Measurements from ENCODE around the gene DNTT. TPM values are rescaled to one million over a fixed set of nuclear protein-coding genes. Genes with fewer than 3 reads are reported as not detected.

The DNTT gene
- total RNA-seq, 1 donor from 2014 or later, result not detected

- Mint-ChIP-seq H3K27ac (no peak overlapping the region), H3K27me3 (ENCODE audit: low read depth) (no peaks in the 10 kb centered on the region), H3K36me3 (no peaks in the 10 kb centered on the region), H3K4me3 (no peak overlapping the region), H3K4me1 (peaks cover 6% of the 10 kb centered on the region), H3K9me3 (no peaks in the 10 kb centered on the region)
- no peak for DNase-seq (ENCODE audit: low spot score in 2 of 2, unreplicated experiment in 2 of 2)
- no peak for TF ChIP-seq CTCF (IDR thresholded peaks at IDR 0.05; ENCODE audit: unreplicated experiment)
These were observed 44.2 kb upstream of the DNTT start for GRCh38 chr10:96260014-96260413.

DNA sequence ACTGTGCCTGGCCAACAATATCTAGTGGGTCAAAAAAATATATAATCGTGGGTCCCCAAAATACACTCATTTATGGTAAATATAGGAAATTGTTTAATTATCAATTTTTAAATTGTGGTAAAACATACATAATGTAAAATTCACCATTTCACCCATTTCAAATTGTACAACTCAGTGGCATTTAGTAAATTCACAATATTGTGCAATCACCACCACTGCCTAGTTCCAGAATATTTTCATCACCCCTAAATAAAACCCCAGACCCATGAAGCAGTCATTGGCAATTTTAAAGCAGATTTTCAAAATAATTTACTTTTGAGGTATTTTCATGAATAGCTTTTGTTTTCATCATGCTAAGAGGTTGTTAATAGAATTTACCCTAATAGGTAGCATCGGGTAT, 43.1 kb upstream of the DNTT start:
- peaks cover 3% of the 10 kb centered on the region for H3K4me1 Mint-ChIP-seq
- TF ChIP-seq CTCF (IDR thresholded peaks at IDR 0.05; ENCODE audit: unreplicated experiment), result no peak
- H3K9me3 Mint-ChIP-seq, result no peaks in the 10 kb centered on the region
- no peaks in the 10 kb centered on the region for H3K27me3 Mint-ChIP-seq (ENCODE audit: low read depth)
- H3K4me3 Mint-ChIP-seq, result no peak overlapping the region
- H3K36me3 Mint-ChIP-seq, result no peaks in the 10 kb centered on the region
- no peak overlapping the region for H3K27ac Mint-ChIP-seq
- no peak for DNase-seq (ENCODE audit: low spot score in 2 of 2, unreplicated experiment in 2 of 2)

GRCh38 chr10:96261930-96262329, 42.3 kb upstream of the DNTT start:
- no peak for DNase-seq (ENCODE audit: low spot score in 2 of 2, unreplicated experiment in 2 of 2)
- peaks cover 3% of the 10 kb centered on the region for H3K4me1 Mint-ChIP-seq
- H3K27me3 Mint-ChIP-seq (ENCODE audit: low read depth), result no peaks in the 10 kb centered on the region
- no peak for TF ChIP-seq CTCF (IDR thresholded peaks at IDR 0.05; ENCODE audit: unreplicated experiment)
- H3K27ac Mint-ChIP-seq, result no peak overlapping the region
- H3K4me3 Mint-ChIP-seq, result no peak overlapping the region
- H3K9me3 Mint-ChIP-seq, result no peaks in the 10 kb centered on the region
- H3K36me3 Mint-ChIP-seq, result no peaks in the 10 kb centered on the region

- Mint-ChIP-seq H3K36me3 (no peaks in the 10 kb centered on the region), H3K27me3 (ENCODE audit: low read depth) (no peaks in the 10 kb centered on the region), H3K27ac (no peak overlapping the region), H3K4me1 (peaks cover 3% of the 10 kb centered on the region), H3K9me3 (no peaks in the 10 kb centered on the region), H3K4me3 (no peak overlapping the region)
- DNase-seq (ENCODE audit: low spot score in 2 of 2, unreplicated experiment in 2 of 2), result no peak
- no peak for TF ChIP-seq CTCF (IDR thresholded peaks at IDR 0.05; ENCODE audit: unreplicated experiment)
These were observed 41.1 kb upstream of the DNTT start for GRCh38 chr10:96263176-96263575.

GRCh38 chr10:96263669-96264068, 40.6 kb upstream of the DNTT start:
- TF ChIP-seq CTCF (IDR thresholded peaks at IDR 0.05; ENCODE audit: unreplicated experiment), result no peak
- Mint-ChIP-seq H3K27me3 (ENCODE audit: low read depth) (no peaks in the 10 kb centered on the region), H3K9me3 (no peaks in the 10 kb centered on the region), H3K4me3 (no peak overlapping the region), H3K4me1 (peaks cover 3% of the 10 kb centered on the region), H3K36me3 (no peaks in the 10 kb centered on the region), H3K27ac (no peak overlapping the region)
- no peak for DNase-seq (ENCODE audit: low spot score in 2 of 2, unreplicated experiment in 2 of 2)

GRCh38 chr10:96264938-96265337, 39.3 kb upstream of the DNTT start:
- Mint-ChIP-seq H3K27me3 (ENCODE audit: low read depth) (no peaks in the 10 kb centered on the region), H3K27ac (no peak overlapping the region), H3K4me1 (peaks cover 10% of the 10 kb centered on the region), H3K9me3 (no peaks in the 10 kb centered on the region), H3K36me3 (no peaks in the 10 kb centered on the region), H3K4me3 (no peak overlapping the region)
- TF ChIP-seq CTCF (IDR thresholded peaks at IDR 0.05; ENCODE audit: unreplicated experiment), result no peak
- DNase-seq (ENCODE audit: low spot score in 2 of 2, unreplicated experiment in 2 of 2), result no peak

All from mesothelial cell of epicardium (in vitro differentiated cells).